ENCODE data around the gene ABCF2. TPM values are rescaled to one million over a fixed set of nuclear protein-coding genes. Genes with fewer than 3 reads are reported as not detected.

The ABCF2 gene
- total RNA-seq, 1 experiment from 2014 or later = 75.0 TPM

- H3K27me3 ChIP-seq = no peaks in the 10 kb centered on the region
- peaks cover 7% of the 10 kb centered on the region for H3K36me3 ChIP-seq
- no peak for DNase-seq
- no peaks in the 10 kb centered on the region for H3K9me3 ChIP-seq
- no peak overlapping the region for H3K4me3 ChIP-seq
These were observed 10.5 kb upstream of the ABCF2 start for GRCh38 chr7:151237244-151238189.

- no peak for DNase-seq
- Histone ChIP-seq H3K4me3 (no peak overlapping the region), H3K36me3 (peaks cover 7% of the 10 kb centered on the region), H3K9me3 (no peaks in the 10 kb centered on the region), H3K27me3 (no peaks in the 10 kb centered on the region)
These were observed 9.4 kb upstream of the ABCF2 start for GRCh38 chr7:151236406-151236805.

GRCh38 chr7:151235091-151235787 is 8.2 kb upstream of the ABCF2 start:
- no peak overlapping the region for H3K4me3 ChIP-seq
- no peak for DNase-seq
- no peaks in the 10 kb centered on the region for H3K9me3 ChIP-seq
- H3K27me3 ChIP-seq = no peaks in the 10 kb centered on the region
- H3K36me3 ChIP-seq = peaks cover 7% of the 10 kb centered on the region

GRCh38 chr7:151233804-151234203 is 6.8 kb upstream of the ABCF2 start:
- Histone ChIP-seq H3K4me3 (peak overlapping the region; percentile 85), H3K27me3 (no peaks in the 10 kb centered on the region), H3K9me3 (no peaks in the 10 kb centered on the region), H3K36me3 (peaks cover 7% of the 10 kb centered on the region)
- DNase-seq = no peak

GRCh38 chr7:151232917-151233701 is 6.1 kb upstream of the ABCF2 start:
- Histone ChIP-seq H3K4me3 (peak overlapping the region; percentile 85), H3K27me3 (no peaks in the 10 kb centered on the region), H3K36me3 (peaks cover 7% of the 10 kb centered on the region), H3K9me3 (no peaks in the 10 kb centered on the region)
- DNase-seq = peak; percentile 75

- H3K27me3 ChIP-seq = no peaks in the 10 kb centered on the region
- H3K4me3 ChIP-seq = peak within 1 kb of the TSS; percentile 85
- H3K9me3 ChIP-seq = no peaks in the 10 kb centered on the region
- peak; percentile 88 for DNase-seq
- peaks cover 7% of the 10 kb centered on the region for H3K36me3 ChIP-seq
These were observed 5.3 kb upstream of the ABCF2 start, which contains the start of gene CHPF2 for GRCh38 chr7:151232091-151232916. Gene CHPF2, plus strand, starts transcription at chr7:151232483. Its CDS starts 1,529 bp downstream, at chr7:151234012.

- no peak for DNase-seq
- Histone ChIP-seq H3K27me3 (no peaks in the 10 kb centered on the region), H3K9me3 (no peaks in the 10 kb centered on the region), H3K36me3 (peaks cover under 1% of the 10 kb centered on the region), H3K4me3 (no peak overlapping the region)
These were observed 4.1 kb upstream of the ABCF2 start for GRCh38 chr7:151231080-151231479.

- H3K4me3 ChIP-seq = no peak overlapping the region
- H3K36me3 ChIP-seq = peaks cover 10% of the 10 kb centered on the region
- no peaks in the 10 kb centered on the region for H3K9me3 ChIP-seq
- H3K27me3 ChIP-seq = no peaks in the 10 kb centered on the region
- no peak for DNase-seq
These were observed 2.2 kb upstream of the ABCF2 start for GRCh38 chr7:151229249-151229648.

GRCh38 chr7:151228024-151228866 is 1.2 kb upstream of the ABCF2 start:
- no peaks in the 10 kb centered on the region for H3K9me3 ChIP-seq
- H3K36me3 ChIP-seq = peaks cover 11% of the 10 kb centered on the region
- no peaks in the 10 kb centered on the region for H3K27me3 ChIP-seq
- no peak for DNase-seq
- peak overlapping the region; percentile 74 for H3K4me3 ChIP-seq

- H3K36me3 ChIP-seq = peaks cover 16% of the 10 kb centered on the region
- no peaks in the 10 kb centered on the region for H3K27me3 ChIP-seq
- peak overlapping the region; percentile 74 for H3K4me3 ChIP-seq
- no peaks in the 10 kb centered on the region for H3K9me3 ChIP-seq
- DNase-seq = no peak
These were observed 488 bp downstream of the ABCF2 start for GRCh38 chr7:151226560-151226874.

GRCh38 chr7:151225948-151226510 is 976 bp downstream of the ABCF2 start:
- DNase-seq = no peak
- Histone ChIP-seq H3K27me3 (no peaks in the 10 kb centered on the region), H3K36me3 (peaks cover 16% of the 10 kb centered on the region), H3K4me3 (peak overlapping the region; percentile 74), H3K9me3 (no peaks in the 10 kb centered on the region)

GRCh38 chr7:151223728-151224127 is 3.3 kb downstream of the ABCF2 start:
- Histone ChIP-seq H3K4me3 (no peak overlapping the region), H3K36me3 (peaks cover 16% of the 10 kb centered on the region), H3K9me3 (no peaks in the 10 kb centered on the region), H3K27me3 (no peaks in the 10 kb centered on the region)
- DNase-seq = no peak

GRCh38 chr7:151218170-151218569 is 8.8 kb downstream of the ABCF2 start:
- Histone ChIP-seq H3K36me3 (peaks cover 17% of the 10 kb centered on the region; the same call in 1 of the 2 replicates), H3K27me3 (no peaks in the 10 kb centered on the region)

GRCh38 chr7:151215396-151215795 is 11.6 kb downstream of the ABCF2 start:
- H3K4me3 ChIP-seq = no peak overlapping the region
- H3K9me3 ChIP-seq = no peaks in the 10 kb centered on the region
- peaks cover 12% of the 10 kb centered on the region; the same call in 1 of the 2 replicates for H3K36me3 ChIP-seq
- DNase-seq = no peak
- no peaks in the 10 kb centered on the region for H3K27me3 ChIP-seq

More at GRCh38 chr7:151218170-151218569, 8.8 kb downstream of the ABCF2 start:
- no peaks in the 10 kb centered on the region for H3K9me3 ChIP-seq
- no peak for DNase-seq
- no peak overlapping the region for H3K4me3 ChIP-seq

GRCh38 chr7:151213826-151214225 is 13.2 kb downstream of the ABCF2 start:
- no peaks in the 10 kb centered on the region for H3K27me3 ChIP-seq
- peaks cover 12% of the 10 kb centered on the region; the same call in 1 of the 2 replicates for H3K36me3 ChIP-seq
- no peak for DNase-seq
- H3K4me3 ChIP-seq = no peak overlapping the region
- no peaks in the 10 kb centered on the region for H3K9me3 ChIP-seq
